Body of pancreas (tissue), 4 donors: ENCODE data around the gene THOP1.

Experiments used
- CTCF ChIP-seq, 7 experiments: fragments of 450-650 bp in 4 of 7; fragments of 200-600 bp in 3 of 7; sonication (generic) in 3 of 7; IDR thresholded peaks; one replicate each; pipeline ENCODE4 v1.5.1; 2016 to 2019; ENCODE audit warnings: antibody characterized with exemption in 7 of 7
- POLR2A ChIP-seq, 3 donors: fragments of 450-650 bp; IDR thresholded peaks; one replicate each; pipeline ENCODE4 v1.6.1; 2016; ENCODE audit warnings: antibody characterized with exemption in 3 of 3, mild to moderate bottlenecking in 2 of 3

DNA sequence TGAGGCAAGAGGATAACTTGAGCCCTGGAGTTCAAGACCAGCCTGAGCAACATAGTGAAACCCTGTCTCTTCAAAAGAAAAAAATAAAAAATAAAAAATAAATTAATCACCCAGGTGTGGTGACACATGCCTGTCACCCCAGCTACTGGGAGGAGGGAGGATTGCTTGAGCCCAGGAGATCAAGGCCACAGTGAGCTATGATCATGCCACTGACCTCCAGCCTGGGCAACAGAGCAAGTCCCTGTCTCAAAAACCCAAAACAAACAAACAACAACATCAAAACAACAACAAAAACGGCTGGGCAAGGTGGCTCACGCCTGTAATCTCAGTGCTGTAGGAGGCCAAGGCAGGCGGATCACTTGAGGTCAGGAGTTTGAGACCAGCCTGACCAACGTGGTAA lies 41.2 kb upstream of the THOP1 start:
- TF ChIP-seq CTCF (IDR thresholded peaks at IDR 0.05) (no peak), POLR2A (IDR thresholded peaks at IDR 0.05) (no peak)
